IPS-18a (cell line): ENCODE data around the gene EDA2R.

Experiments used
- H3K27ac ChIP-seq: one replicate; pipeline ENCODE4 v1.5.1; 2013; ENCODE audit warnings: low read length
- H3K27me3 ChIP-seq: one replicate; pipeline ENCODE4 v1.6.1; 2013; ENCODE audit warnings: mild to moderate bottlenecking, low read length; ENCODE audit not compliant: control insufficient read depth, insufficient read depth
- H3K36me3 ChIP-seq: one replicate; pipeline ENCODE4 v1.6.1; 2013; ENCODE audit warnings: low read depth, low read length; ENCODE audit not compliant: control insufficient read depth
- H3K4me1 ChIP-seq: one replicate; pipeline ENCODE4 v1.6.1; 2013; ENCODE audit warnings: low read depth, low read length; ENCODE audit not compliant: control insufficient read depth
- H3K4me3 ChIP-seq: one replicate; pipeline ENCODE4 v1.5.1; 2013; ENCODE audit warnings: low read length
- H3K9ac ChIP-seq: one replicate; pipeline ENCODE4 v1.6.1; 2013; ENCODE audit warnings: mild to moderate bottlenecking, low read length, moderate library complexity
- H3K9me3 ChIP-seq: one replicate; pipeline ENCODE4 v1.6.1; 2013; ENCODE audit warnings: low read depth, low read length; ENCODE audit not compliant: control insufficient read depth

The EDA2R gene

DNA sequence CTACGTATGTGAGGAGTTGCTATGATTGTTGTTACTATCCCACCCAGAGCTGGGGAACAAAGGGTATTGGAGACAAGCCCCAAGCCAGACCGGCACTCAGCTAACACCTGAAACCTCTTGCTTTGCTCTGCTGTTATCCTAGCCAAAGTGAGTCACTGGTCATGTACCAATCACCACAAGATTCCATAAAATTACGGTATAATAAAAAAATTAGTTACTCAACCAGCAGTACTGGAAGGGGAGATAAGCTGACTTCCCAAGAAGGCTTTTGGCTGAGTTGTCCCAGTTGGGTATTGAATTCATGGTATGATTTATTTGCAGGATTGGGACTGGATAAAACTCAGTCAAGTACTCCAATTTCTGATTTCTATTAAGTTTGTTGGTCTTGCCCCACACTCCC, 5.3 kb downstream of the EDA2R start:
- H3K9me3 ChIP-seq: peaks cover 9% of the 10 kb centered on the region
- no peak overlapping the region for H3K9ac ChIP-seq
- H3K27ac ChIP-seq: no peak overlapping the region
- H3K4me1 ChIP-seq: no peaks in the 10 kb centered on the region
- no peaks in the 10 kb centered on the region for H3K36me3 ChIP-seq
- no peak overlapping the region for H3K4me3 ChIP-seq
- H3K27me3 ChIP-seq: no peaks in the 10 kb centered on the region

DNA sequence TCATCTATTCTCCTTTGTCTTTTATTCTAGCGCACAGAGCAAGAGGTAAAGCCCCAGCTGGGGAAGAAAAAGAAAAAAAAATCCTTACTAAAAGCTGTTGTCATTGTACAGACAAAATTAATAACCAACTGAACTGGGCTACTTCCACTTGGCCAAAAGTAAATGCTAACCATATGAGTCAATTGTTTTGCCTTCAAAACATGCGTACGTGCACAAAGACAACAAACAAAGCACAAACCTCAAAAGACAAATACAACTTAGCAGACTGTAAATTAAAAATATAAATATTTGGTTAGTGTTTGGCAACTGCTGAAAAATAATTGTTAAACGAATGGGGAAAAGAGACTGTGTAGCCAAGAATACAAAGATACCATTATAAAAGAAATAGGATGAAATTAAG, 5.9 kb downstream of the EDA2R start:
- Histone ChIP-seq H3K27me3 (no peaks in the 10 kb centered on the region), H3K4me3 (no peak overlapping the region), H3K4me1 (no peaks in the 10 kb centered on the region), H3K27ac (no peak overlapping the region), H3K36me3 (no peaks in the 10 kb centered on the region), H3K9ac (no peak overlapping the region), H3K9me3 (peaks cover 9% of the 10 kb centered on the region)

DNA sequence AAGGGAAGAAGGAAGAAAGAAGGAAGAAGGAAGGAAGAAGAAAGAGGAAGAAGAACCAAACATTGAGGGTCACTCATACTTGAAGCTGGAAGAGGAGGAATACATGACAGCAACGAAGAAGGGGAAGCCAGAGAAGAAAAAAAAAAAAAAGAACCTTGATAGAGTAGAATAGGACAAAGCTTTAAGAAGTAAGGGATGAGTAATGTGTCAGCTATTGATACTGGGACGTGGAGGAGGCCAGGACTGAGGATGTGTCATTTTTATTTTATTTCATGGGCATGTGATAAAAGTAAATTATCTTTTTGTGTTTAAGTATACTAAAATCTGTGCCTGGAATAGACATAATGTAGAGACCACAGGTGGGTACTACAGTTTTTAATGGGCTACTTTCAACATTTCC, 6.4 kb downstream of the EDA2R start:
- Histone ChIP-seq H3K9me3 (peaks cover 12% of the 10 kb centered on the region), H3K27me3 (no peaks in the 10 kb centered on the region), H3K27ac (no peak overlapping the region), H3K4me3 (no peak overlapping the region), H3K4me1 (no peaks in the 10 kb centered on the region), H3K9ac (no peak overlapping the region), H3K36me3 (no peaks in the 10 kb centered on the region)

- Histone ChIP-seq H3K36me3 (no peaks in the 10 kb centered on the region), H3K27me3 (no peaks in the 10 kb centered on the region), H3K4me1 (no peaks in the 10 kb centered on the region), H3K9ac (no peak overlapping the region), H3K27ac (no peak overlapping the region), H3K9me3 (peaks cover 8% of the 10 kb centered on the region), H3K4me3 (no peak overlapping the region)
Observed at GRCh38 chrX:66625525-66625924, 13.4 kb downstream of the EDA2R start.

DNA sequence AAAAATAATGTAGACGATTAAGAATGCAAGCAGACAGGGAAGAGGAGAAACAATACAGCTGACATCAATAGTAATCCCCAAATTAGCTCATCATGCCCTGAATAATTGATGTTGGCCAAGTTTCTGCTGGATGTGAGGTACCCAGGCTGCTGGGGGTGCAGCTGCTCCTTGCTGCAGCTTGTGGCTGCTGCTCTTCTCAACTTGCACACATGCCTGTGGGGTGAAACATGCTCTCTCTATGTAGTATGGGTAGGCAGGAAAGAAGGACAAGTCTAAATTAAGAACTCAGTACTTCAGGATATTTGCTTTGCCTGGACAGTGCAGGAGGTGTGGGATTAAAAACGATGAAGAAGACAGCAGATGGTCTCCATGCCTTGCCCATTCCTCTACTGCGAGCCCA, 16.7 kb downstream of the EDA2R start:
- Histone ChIP-seq H3K4me1 (no peaks in the 10 kb centered on the region), H3K9ac (no peak overlapping the region), H3K27ac (no peak overlapping the region), H3K9me3 (peaks cover 11% of the 10 kb centered on the region), H3K4me3 (no peak overlapping the region), H3K27me3 (no peaks in the 10 kb centered on the region), H3K36me3 (no peaks in the 10 kb centered on the region)

- Histone ChIP-seq H3K9ac (no peak overlapping the region), H3K27me3 (no peaks in the 10 kb centered on the region), H3K4me3 (no peak overlapping the region), H3K27ac (no peak overlapping the region), H3K4me1 (no peaks in the 10 kb centered on the region), H3K9me3 (peaks cover 11% of the 10 kb centered on the region), H3K36me3 (no peaks in the 10 kb centered on the region)
Observed at GRCh38 chrX:66616944-66617343, 21.9 kb downstream of the EDA2R start.

- H3K27ac ChIP-seq: no peak overlapping the region
- H3K27me3 ChIP-seq: no peaks in the 10 kb centered on the region
- no peak overlapping the region for H3K4me3 ChIP-seq
- H3K36me3 ChIP-seq: peaks cover 3% of the 10 kb centered on the region
- no peaks in the 10 kb centered on the region for H3K4me1 ChIP-seq
- peaks cover 17% of the 10 kb centered on the region for H3K9me3 ChIP-seq
- H3K9ac ChIP-seq: no peak overlapping the region
Observed at GRCh38 chrX:66602381-66602938, 36.4 kb downstream of the EDA2R start.

DNA sequence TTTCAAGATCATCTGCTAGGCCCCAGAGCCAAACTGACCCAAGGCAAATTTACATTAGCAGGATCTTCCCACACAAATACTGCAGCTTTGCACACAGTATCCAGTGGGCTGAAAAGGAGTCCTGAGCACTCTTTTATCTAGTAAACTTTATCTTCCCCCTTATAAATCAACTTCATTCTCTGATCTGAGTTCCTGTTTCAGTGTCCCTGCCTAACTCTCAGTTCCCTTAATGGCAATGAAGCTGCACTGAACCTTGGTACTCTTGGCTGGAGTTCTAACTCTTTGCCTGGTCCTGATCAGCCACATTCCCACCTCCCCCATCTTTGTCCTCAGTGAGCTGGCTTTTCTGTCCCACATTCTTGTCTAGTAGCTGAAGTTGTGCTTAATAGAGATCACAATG, 37.4 kb downstream of the EDA2R start:
- Histone ChIP-seq H3K27me3 (no peaks in the 10 kb centered on the region), H3K27ac (no peak overlapping the region), H3K4me3 (no peak overlapping the region), H3K9me3 (peaks cover 10% of the 10 kb centered on the region), H3K9ac (no peak overlapping the region), H3K36me3 (peaks cover 3% of the 10 kb centered on the region), H3K4me1 (no peaks in the 10 kb centered on the region)

DNA sequence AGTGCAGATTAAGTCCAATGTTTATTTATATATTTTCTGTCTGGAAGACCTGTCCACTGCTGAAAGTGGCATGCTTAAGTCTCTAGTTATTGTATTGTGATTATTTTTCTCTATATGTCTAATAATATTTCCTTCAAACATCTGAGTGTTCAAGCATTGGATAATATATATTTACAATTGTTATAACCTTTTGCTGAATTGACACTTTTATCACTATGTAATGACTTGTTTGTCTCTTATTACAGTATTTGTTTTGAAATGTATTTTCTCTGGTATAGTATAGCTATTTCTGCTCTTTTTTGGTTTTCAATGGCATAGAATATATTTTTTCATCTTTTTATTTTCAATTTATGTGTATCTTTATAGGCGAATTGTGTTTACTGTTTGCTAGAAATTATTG, 59.7 kb downstream of the EDA2R start:
- no peak overlapping the region for H3K27ac ChIP-seq
- H3K9ac ChIP-seq: no peak overlapping the region
- H3K4me1 ChIP-seq: no peaks in the 10 kb centered on the region
- H3K36me3 ChIP-seq: no peaks in the 10 kb centered on the region
- no peaks in the 10 kb centered on the region for H3K27me3 ChIP-seq
- no peak overlapping the region for H3K4me3 ChIP-seq
- H3K9me3 ChIP-seq: peaks cover 54% of the 10 kb centered on the region

GRCh38 chrX:66553973-66554372, 84.9 kb downstream of the EDA2R start:
- Histone ChIP-seq H3K9me3 (peaks cover 34% of the 10 kb centered on the region), H3K27ac (no peak overlapping the region), H3K36me3 (no peaks in the 10 kb centered on the region), H3K9ac (no peak overlapping the region), H3K27me3 (no peaks in the 10 kb centered on the region), H3K4me1 (no peaks in the 10 kb centered on the region), H3K4me3 (no peak overlapping the region)

DNA sequence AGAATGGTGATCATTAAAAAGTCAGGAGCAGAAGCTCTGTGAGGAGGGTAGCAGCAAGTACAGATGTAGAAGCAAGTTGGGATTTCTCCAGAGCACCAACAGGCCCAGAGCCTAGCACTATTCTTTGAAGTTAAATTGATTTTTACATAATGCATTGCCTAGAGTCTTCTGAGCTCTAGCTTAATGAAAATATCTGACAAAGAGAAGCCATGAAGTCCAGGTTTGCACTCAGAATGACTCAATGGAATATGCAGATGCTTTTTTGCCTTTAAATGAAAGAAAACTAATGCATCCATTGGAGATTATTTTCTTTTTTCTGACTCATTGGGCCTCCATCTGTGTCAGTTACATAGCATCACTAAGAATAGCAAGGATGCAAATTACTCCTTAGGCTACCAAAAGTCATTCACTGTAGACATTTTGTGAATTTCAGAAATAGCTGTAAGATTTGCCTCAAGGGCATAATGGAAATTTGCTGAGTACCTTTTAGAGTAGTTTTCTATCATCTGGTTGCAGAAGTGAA, 91.0 kb downstream of the EDA2R start:
- H3K4me3 ChIP-seq: no peak overlapping the region
- peaks cover 45% of the 10 kb centered on the region for H3K9me3 ChIP-seq
- no peak overlapping the region for H3K27ac ChIP-seq
- H3K4me1 ChIP-seq: no peaks in the 10 kb centered on the region
- no peaks in the 10 kb centered on the region for H3K36me3 ChIP-seq
- no peaks in the 10 kb centered on the region for H3K27me3 ChIP-seq
- H3K9ac ChIP-seq: no peak overlapping the region
